ENCODE data around the gene PMP22.

PMP22 gene

DNA sequence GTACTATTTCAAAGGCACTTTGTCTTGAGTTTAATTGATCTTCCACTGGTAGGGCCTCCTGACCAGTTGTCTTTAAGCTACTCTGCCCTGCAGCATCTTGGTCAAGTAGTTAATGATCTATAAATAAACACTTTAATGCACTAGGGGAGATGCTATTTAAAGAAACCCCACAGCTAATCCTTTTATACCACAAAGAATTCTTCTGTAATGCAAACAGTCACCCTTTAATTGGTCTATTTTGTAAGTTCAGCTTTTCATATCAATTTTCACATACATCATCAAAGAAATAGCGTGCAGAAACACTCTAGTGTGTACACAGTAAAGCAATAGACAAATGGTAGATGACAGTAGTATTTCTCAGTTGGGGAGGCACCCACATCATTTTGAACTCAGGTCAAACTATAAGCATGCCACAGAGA, 70.3 kb downstream of the PMP22 start:
- Histone ChIP-seq H3K9me2 (ENCODE audit: low read depth, low read length) (no peaks in the 10 kb centered on the region), H3K4me2 (ENCODE audit: low read length) (no peak overlapping the region), H2AFZ (ENCODE audit: low read length) (no peak overlapping the region), H3K36me3 (ENCODE audit: insufficient read depth, low read length) (no peaks in the 10 kb centered on the region), H3K9ac (ENCODE audit: low read length) (no peak overlapping the region), H3K4me1 (ENCODE audit: insufficient read depth, low read length, severe bottlenecking) (no peaks in the 10 kb centered on the region), H3F3A (ENCODE audit: insufficient read depth, low read length) (no peaks in the 10 kb centered on the region), H3K27ac (ENCODE audit: low read depth, low read length, poor library complexity, severe bottlenecking) (no peak overlapping the region), H3K4me3 (ENCODE audit: low read depth, low read length, poor library complexity, severe bottlenecking) (no peak overlapping the region), H4K20me1 (ENCODE audit: insufficient read depth, low read length) (no peaks in the 10 kb centered on the region), H3K9me3 (ENCODE audit: low read length) (no peaks in the 10 kb centered on the region), H3K79me2 (ENCODE audit: insufficient read depth, low read length) (no peaks in the 10 kb centered on the region), H3K27me3 (ENCODE audit: insufficient read depth, low read length) (no peaks in the 10 kb centered on the region)
- TF ChIP-seq CTCF (IDR thresholded peaks at IDR 0.05; ENCODE audit: low read length) (no peak), EZH2 (IDR thresholded peaks at IDR 0.05; ENCODE audit: borderline replicate concordance, low read length) (no peak)

DNA sequence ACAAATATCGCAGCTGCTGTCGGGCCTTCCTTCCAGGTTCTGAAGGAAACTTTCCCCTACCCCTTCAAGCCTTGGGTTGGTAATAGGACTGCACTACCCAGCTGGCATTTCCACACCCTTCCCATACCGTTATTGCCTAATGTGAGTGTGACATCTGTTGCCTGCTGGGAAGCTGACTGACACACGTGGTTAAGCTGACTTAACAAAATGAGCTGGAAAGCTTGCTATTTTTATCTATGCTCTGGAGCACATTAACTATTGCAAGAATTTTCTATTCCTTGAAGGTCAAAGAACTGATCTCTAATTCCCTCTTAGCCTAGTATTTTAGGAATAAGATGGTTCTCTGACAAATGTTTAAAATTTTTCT, 79.5 kb downstream of the PMP22 start:
- Histone ChIP-seq H3K4me3 (ENCODE audit: low read depth, low read length, poor library complexity, severe bottlenecking) (no peak overlapping the region), H3K9ac (ENCODE audit: low read length) (no peak overlapping the region), H3K4me2 (ENCODE audit: low read length) (no peak overlapping the region), H3K4me1 (ENCODE audit: insufficient read depth, low read length, severe bottlenecking) (no peaks in the 10 kb centered on the region), H2AFZ (ENCODE audit: low read length) (no peak overlapping the region), H3K36me3 (ENCODE audit: insufficient read depth, low read length) (no peaks in the 10 kb centered on the region), H3K27ac (ENCODE audit: low read depth, low read length, poor library complexity, severe bottlenecking) (no peak overlapping the region), H4K20me1 (ENCODE audit: insufficient read depth, low read length) (no peaks in the 10 kb centered on the region), H3F3A (ENCODE audit: insufficient read depth, low read length) (no peaks in the 10 kb centered on the region), H3K9me2 (ENCODE audit: low read depth, low read length) (no peaks in the 10 kb centered on the region), H3K9me3 (ENCODE audit: low read length) (no peaks in the 10 kb centered on the region), H3K79me2 (ENCODE audit: insufficient read depth, low read length) (no peaks in the 10 kb centered on the region), H3K27me3 (ENCODE audit: insufficient read depth, low read length) (no peaks in the 10 kb centered on the region; the same call in 1 of the 2 replicates)
- no peak for TF ChIP-seq EZH2 (IDR thresholded peaks at IDR 0.05; ENCODE audit: borderline replicate concordance, low read length)
- no peak for TF ChIP-seq CTCF (IDR thresholded peaks at IDR 0.05; ENCODE audit: low read length)

- H3K4me1 ChIP-seq (ENCODE audit: insufficient read depth, low read length, severe bottlenecking): no peaks in the 10 kb centered on the region
- H3K79me2 ChIP-seq (ENCODE audit: insufficient read depth, low read length): no peaks in the 10 kb centered on the region
- TF ChIP-seq EZH2 (IDR thresholded peaks at IDR 0.05; ENCODE audit: borderline replicate concordance, low read length): no peak
- TF ChIP-seq CTCF (IDR thresholded peaks at IDR 0.05; ENCODE audit: low read length): no peak
- H3K4me3 ChIP-seq (ENCODE audit: low read depth, low read length, poor library complexity, severe bottlenecking): no peak overlapping the region
- no peaks in the 10 kb centered on the region for H3K36me3 ChIP-seq (ENCODE audit: insufficient read depth, low read length)
- H4K20me1 ChIP-seq (ENCODE audit: insufficient read depth, low read length): no peaks in the 10 kb centered on the region
- H3K4me2 ChIP-seq (ENCODE audit: low read length): no peak overlapping the region
- H3K27me3 ChIP-seq (ENCODE audit: insufficient read depth, low read length): no peaks in the 10 kb centered on the region; the same call in 1 of the 2 replicates
- no peaks in the 10 kb centered on the region for H3K9me3 ChIP-seq (ENCODE audit: low read length)
- H3K9ac ChIP-seq (ENCODE audit: low read length): no peak overlapping the region
- H3K27ac ChIP-seq (ENCODE audit: low read depth, low read length, poor library complexity, severe bottlenecking): no peak overlapping the region
- no peaks in the 10 kb centered on the region for H3F3A ChIP-seq (ENCODE audit: insufficient read depth, low read length)
- H3K9me2 ChIP-seq (ENCODE audit: low read depth, low read length): no peaks in the 10 kb centered on the region
- H2AFZ ChIP-seq (ENCODE audit: low read length): no peak overlapping the region
These were observed 80.1 kb downstream of the PMP22 start for GRCh38 chr17:15184872-15185624.

Data from OCI-LY1 (cell line).